NCI-H345 treated with DMSO at 0.1 percent for 48 hours (cell line): Measurements from ENCODE around the gene NXN.
"Not testable (repeated sequence)": the region's sequence is repeated elsewhere in the genome, so short reads cannot be mapped to it uniquely, and the experiment has no call there.

Source experiments
- DNase-seq: peaks from one replicate; lab custom pipeline; 2025; ENCODE audit not compliant: unreplicated experiment; lab: John Stamatoyannopoulos, UW

The NXN gene

DNA sequence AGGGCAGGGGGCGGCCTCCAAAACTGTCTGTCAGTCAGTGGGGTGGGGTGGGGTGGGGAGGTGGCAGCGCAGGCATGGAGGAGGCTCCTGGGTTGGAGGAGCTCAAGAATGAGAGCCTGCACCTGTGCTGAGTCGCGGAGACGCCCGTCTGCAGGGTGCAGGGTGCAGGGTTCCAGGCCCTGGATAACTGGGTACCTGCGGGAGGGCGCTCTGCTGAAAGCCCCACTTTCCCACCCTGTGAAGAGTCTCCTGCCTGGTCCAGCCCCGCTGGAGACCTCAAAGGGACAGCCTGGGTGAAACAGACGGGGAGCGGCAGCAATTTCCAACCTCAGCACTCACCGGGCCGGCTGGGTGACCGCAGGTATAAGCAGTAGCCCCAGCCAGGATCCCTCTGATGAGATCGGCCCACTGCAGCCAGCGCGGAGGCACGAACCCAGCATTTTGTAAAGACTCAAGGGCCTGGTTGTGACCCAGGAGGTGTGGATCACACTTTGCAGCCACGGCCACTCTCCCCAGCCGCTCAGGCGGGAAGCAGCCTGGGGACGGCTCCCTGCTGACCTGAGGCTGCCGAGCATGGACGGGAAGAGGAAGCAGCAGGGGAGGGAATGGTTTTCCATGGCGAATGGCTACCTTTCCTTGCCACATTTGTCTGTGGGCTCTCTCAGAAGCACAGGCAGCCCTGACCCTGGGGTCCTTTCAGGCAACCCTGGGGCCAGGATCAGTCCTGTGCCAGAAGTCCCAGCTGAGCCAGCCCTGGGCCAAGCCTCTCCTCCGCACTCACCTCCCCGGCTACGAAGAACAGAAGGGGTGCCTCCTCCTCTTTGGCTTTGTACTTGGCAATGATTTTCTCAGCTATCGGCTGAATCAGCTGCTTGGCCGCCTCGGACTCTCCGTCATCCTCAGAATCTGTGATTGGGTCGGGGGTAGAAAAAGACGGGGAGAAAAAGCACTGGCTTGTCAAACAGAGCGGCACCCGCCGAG, 176.4 kb downstream of the NXN start:
- no peak for DNase-seq

GRCh38 chr17:802481-802880, 177.1 kb downstream of the NXN start:
- no peak for DNase-seq

DNA sequence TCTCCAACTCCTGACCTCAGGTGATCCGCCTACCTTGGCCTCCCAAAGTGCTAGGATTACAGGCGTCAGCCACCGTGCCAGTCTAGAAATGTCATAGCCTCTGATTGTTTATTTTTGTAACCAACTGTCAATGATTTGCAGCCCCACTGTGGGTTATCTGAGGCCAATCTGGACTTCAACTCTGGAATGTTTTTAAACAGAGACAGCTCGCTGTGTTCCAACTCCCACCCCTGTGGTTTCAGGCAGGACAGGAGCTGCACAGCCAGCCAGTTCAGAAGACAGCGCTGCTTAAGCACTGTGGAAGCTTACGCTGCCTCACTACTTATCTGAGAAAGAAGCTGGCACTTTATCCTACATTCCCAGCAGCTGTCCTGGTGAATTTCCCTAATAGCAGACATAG, 177.9 kb downstream of the NXN start:
- no peak for DNase-seq

GRCh38 chr17:800446-801242, 178.9 kb downstream of the NXN start:
- no peak for DNase-seq

DNA sequence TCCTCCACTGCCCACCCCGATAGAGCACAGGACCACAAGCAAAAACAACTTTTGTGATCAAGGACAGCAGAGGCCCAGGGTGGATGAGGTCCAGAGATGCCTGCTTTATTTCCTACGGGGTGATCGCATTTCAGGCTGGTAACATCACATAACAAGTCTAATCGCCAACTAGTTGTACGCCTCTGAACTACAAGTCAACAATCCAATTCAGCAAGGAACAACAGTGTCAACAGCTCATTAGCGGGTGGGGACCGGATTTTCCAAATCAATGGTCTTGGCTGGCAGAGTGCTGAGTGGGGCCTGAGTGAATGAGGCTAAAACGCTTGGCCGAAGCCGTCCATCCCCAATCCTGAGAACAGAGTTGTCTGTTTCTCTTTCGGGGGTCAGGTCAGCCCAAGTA, 180.3 kb downstream of the NXN start:
- no peak for DNase-seq

GRCh38 chr17:798246-798645, 181.3 kb downstream of the NXN start:
- DNase-seq: no peak

DNA sequence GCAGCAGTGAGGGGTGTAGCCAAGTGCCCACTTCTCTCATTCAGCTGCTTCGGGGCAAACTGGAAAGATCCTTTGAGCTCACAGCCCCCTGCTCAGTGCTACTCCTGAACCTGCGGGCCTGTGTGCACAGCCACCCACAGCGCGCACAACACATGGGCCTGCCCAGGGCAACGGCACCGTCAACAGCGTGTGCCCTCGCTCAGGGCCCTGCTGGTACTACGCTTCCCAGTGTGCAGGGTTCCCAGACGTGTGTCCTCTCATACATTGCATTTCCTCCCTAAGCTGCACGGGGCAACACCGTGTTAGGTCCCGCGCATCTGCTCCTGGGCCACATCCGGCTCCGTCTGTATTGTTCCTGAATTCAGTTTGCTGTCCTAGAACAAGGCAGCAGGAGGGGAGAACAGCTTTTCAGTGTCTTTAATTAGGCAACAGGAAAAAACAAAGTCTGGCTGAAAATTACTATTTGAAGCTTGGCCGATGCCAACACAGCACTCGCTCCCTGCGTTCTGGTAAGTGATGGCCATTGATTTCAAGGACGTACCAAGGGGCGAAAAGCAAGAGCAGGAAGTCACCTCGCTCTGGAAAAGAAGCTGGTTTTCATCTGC, 182.2 kb downstream of the NXN start:
- no peak for DNase-seq

GRCh38 chr17:796609-797008, 183.0 kb downstream of the NXN start:
- no peak for DNase-seq

GRCh38 chr17:795721-796120, 183.9 kb downstream of the NXN start:
- DNase-seq: no peak

GRCh38 chr17:795276-795675, 184.3 kb downstream of the NXN start:
- DNase-seq: no peak

GRCh38 chr17:794876-795275, 184.7 kb downstream of the NXN start:
- DNase-seq: peak; percentile 20

- no peak for DNase-seq
These were observed 187.3 kb downstream of the NXN start for GRCh38 chr17:792277-792676.

- no peak for DNase-seq
These were observed 187.7 kb downstream of the NXN start for GRCh38 chr17:791829-792228.

DNA sequence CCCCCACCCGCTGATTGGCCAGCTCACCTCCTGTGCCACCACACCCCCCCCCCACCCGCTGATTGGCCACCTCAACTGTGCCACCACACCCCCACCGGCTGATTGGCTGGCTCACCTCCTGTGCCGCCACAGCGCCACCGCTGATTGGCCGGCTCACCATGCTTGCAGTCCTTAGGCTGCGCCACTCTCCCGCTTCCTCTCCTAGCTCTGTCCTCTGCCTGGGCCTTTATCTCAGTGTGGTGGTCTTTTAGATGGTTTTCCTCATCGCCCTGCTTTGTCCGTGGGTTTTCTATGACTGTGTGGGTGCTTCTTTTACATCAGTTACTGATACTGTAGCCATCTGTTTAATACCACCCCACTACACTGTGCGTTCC, 188.7 kb downstream of the NXN start:
- DNase-seq: not testable (repeated sequence)

DNA sequence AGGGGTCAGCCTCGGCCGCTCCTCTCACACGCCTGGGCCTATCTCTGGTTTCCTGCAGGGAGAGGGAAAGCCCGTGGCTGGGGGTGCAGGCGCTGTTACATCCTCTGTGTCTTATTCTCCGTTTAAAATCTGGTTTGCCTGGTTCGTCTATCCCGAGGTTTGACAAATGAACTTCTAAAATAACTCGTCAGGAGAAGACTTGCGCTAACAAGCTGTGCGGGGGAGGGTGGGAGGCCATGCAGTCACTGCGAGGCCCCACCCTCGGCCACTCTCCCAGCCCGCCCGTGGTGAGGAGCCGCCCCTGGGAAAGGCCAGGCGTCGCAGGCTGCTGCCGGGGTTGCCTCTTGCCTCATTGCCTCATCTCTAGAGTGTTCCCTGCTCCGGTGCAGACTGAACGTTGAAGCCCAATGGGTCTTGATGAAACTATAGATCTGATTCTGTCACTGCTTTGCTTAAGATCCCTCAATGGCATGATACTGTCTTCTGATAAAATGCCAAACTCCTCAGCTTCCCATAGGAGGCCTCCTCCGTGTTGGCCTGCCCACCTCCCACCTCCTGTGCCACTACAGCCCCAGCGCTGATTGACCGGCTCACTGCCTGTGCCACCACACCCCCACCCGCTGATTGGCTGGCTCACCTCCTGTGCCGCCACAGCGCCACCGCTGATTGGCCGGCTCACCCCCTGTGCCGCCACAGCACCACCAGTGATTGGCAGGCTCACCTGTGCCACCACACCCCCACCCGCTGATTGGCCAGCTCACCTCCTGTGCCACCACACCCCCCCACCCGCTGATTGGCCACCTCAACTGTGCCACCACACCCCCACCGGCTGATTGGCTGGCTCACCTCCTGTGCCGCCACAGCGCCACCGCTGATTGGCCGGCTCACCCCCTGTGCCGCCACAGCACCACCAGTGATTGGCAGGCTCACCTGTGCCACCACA, 189.4 kb downstream of the NXN start:
- not testable (repeated sequence) for DNase-seq

- no peak for DNase-seq
These were observed 190.3 kb downstream of the NXN start for GRCh38 chr17:789160-789840.

DNA sequence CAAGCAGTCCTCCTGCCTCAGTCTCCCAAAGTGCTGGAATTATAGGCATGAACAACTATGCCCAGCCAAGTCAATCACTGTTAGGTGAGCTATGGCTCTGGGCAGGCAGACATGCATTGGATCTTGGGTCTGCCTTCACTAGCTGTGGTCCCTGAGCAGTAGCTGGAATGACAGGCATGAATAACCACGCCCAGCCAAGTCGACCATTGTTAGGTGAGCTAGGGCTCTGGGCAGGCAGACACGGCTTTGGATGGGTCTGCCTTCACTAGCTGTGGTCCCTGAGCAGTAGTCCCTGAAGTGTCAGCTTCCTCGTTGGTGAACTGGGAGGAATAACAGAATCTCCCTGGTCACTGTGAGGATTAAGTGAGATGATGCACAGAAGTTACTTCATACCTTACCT, 191.0 kb downstream of the NXN start:
- DNase-seq: no peak

DNA sequence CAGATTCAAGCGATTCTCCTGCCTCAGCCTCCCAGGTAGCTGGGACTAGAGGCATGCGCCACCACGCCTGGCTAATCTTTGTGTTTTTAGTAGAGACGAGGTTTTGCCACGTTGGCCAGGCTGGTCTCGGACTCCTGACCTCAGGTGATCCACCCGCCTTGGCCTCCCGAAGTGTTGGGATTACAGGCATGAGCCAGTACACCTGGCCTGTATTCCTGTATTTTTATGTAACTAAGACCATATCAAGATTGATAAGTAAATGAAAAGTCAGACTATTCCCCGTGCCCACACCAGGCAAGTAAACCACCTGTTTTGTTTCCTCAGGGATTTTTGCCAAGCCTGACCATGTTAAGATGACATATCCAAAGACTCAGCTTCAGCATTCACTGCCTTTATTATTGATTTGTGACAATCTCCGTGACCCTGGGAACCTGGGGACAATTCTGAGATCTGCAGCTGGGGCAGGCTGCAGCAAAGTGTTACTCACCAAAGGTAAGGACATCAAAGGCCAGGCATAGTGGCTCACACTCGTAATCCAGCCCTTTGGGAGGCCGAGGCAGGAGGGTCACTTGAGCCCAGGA, 191.8 kb downstream of the NXN start:
- DNase-seq: no peak

DNA sequence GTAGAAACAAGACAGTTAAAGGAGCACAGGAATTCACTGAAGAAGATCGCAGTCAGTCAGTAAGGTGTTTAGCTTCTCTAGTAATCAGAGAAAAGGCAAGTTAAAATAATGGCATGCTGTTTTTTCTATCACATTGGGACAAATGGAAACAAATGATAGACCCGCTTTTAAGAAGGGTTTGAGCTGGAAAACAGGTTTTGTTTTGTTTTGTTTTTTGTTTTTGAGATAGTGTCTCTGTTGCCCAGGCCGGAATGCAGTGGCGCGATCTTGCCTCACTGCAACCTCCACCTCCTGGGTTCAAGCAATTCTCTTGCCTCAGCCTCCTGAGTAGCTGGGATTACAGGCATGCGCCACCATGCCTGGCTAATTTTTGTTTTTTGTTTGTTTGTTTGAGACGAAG, 193.7 kb downstream of the NXN start:
- DNase-seq: not testable (repeated sequence)

DNA sequence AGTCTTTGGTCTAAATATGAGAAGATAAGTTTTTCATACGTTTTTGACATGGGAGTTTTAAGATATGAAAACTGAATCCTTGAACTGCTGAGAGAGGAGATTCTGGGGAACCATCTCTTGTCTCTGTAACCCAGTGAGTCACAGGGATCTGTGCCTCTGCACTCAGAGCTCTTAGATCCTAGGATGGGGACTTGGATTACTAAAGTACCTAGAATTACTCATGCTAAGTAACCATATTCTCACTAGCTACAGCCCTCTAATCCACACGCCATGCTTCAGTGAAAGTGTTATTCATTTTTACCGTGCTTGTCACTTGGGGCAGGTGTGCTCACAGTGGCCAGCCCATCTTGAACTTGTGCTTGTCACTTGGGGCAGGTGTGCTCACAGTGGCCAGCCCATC, 195.4 kb downstream of the NXN start:
- DNase-seq: no peak
